ENCODE results near the gene CTNNA1.
A peak's percentile ranks its signal among the peaks of the same experiment; 100 is the strongest.
"Not testable (repeated sequence)": the region's sequence is repeated elsewhere in the genome, so short reads cannot be mapped to it uniquely, and the experiment has no call there.

CTNNA1 gene

DNA sequence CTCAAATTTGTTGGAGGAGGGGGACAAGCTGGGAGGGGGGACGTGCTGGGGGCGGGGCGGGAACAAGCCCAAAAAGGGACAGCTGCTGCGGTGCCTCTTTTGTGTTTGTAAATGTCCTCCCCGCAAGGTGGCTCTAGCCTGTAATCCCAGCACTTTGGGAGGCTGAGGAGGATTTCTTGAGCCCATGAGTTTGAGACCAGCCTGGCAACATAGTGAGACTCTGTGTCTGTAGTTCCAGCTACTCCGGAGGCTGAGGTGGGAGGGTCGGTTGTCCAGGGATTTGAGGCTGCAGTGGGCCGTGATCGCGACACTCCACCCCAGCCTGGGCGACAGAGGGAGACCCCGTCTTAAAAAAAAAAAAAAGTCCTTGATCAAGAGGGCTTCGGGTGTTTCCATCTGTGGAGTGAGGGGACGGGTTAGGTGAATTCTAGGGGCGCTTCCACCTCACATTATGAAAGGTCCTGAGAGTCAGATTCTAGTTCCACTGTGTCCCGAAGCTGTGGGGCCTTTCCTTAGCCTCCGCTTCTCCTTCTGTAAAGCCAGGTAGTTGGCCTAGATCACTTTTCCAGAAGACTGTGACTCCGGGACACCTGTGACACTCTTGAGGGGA lies 779 bp upstream of the CTNNA1 start:
- no peak for DNase-seq (ENCODE audit: low spot score)
- TF ChIP-seq, protein P1, sequence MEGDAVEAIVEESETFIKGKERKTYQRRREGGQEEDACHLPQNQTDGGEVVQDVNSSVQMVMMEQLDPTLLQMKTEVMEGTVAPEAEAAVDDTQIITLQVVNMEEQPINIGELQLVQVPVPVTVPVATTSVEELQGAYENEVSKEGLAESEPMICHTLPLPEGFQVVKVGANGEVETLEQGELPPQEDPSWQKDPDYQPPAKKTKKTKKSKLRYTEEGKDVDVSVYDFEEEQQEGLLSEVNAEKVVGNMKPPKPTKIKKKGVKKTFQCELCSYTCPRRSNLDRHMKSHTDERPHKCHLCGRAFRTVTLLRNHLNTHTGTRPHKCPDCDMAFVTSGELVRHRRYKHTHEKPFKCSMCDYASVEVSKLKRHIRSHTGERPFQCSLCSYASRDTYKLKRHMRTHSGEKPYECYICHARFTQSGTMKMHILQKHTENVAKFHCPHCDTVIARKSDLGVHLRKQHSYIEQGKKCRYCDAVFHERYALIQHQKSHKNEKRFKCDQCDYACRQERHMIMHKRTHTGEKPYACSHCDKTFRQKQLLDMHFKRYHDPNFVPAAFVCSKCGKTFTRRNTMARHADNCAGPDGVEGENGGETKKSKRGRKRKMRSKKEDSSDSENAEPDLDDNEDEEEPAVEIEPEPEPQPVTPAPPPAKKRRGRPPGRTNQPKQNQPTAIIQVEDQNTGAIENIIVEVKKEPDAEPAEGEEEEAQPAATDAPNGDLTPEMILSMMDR (IDR thresholded peaks at IDR 0.05) = no peak
- peak overlapping the region; percentile 97 for H3K27ac ChIP-seq
- H3K4me3 ChIP-seq = peak overlapping the region; percentile 82

DNA sequence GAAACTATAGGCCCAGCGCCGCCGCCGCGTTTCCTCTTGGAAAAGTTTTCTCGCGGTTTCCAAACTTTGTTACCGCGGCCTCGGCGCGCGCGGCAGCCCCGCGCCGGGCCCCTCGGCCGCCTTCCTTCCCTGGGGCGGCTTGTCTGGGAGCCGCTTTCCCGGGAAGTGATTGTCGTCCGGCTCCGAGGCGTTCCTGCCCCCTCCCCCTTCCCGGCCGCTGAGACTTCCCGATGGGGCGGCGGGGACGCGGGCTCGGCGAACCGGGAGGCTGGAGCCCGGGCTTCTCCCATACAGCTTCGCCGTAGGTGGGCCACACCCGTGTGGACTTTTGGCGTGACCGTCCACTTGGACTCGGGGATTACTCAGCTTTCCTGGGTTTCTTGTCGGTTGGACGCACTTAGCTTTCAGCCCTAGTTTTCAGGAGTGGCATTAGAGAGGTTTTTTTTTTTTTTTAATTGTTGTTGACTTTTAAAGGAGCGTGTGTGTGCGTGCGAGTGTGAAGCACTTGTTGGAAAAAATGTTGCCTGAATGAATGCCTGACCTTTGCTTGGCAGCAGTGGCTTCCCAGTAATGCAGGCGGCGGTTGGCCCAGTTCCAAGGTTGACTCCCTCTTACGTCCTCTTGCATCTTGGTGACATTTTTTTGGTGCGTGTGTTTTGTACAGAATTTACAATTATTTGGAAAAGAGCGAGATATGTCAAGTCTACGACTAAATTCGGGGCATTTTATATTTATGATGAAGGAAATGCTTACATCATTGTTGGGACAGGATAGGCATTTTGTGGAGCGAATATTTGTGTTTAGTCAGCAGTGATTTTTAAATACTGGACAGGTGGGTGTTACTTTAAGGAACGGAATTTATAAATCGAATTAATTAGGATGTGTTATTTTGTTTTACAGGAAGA lies 821 bp downstream of the CTNNA1 start:
- TF ChIP-seq, protein P1 (IDR thresholded peaks at IDR 0.05) = no peak
- Histone ChIP-seq H3K4me3 (peak overlapping the region; percentile 82), H3K27ac (peak overlapping the region; percentile 97)
- DNase-seq (ENCODE audit: low spot score) = peak; percentile 92

DNA sequence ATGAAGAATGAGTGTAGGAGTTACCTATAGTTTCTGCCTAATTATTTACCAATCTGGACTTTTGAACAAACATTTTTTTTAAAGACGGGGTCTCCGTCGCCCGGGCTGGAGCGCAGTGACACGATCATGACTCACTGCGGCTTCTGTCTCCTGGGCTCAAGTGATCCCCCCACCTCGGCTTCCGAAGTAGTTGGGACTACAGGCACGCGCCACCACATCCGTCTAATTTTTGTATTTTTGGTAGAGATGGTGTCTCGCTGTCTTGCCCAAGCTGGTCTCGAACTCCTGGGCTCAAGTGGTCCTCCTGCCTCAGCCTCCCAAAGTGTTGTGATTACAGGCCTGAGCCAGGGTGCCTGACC lies 1.5 kb downstream of the CTNNA1 start:
- TF ChIP-seq, protein P1 (IDR thresholded peaks at IDR 0.05) = no peak
- peak overlapping the region; percentile 82 for H3K4me3 ChIP-seq
- H3K27ac ChIP-seq = peak overlapping the region; percentile 97
- DNase-seq (ENCODE audit: low spot score) = no peak

DNA sequence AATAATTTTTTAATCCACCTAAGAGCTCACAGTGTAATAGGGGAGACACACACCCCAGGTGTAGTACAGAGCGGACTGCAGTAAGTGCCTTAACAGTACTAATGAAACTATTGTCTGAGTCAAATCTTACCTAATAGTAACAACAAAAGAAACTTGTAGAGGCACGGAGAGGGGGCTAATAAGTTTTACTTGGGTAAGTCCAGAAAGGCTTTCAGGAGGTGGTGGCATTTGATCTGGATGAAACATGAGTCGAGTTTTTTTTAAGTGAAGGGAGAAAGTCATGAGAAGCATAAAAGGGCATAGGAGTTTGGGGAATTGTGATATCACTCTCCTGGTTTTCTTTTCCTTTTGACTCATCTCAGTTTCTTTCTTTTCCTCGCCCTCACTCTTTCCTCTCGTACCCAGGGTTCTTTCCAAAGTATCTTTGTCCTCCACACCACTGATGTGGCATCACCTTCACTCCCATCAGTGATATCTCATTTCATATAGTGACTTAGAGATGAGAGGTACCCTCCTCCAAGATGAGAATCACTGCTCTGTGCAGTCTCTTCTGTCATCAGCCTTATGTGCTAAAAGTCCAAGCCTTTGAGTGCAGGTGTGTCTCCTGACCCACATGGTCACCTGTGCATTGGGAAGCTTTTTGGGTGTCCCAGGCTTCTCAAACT lies 2.0 kb downstream of the CTNNA1 start:
- peak overlapping the region; percentile 97 for H3K27ac ChIP-seq
- peak overlapping the region; percentile 82 for H3K4me3 ChIP-seq
- DNase-seq (ENCODE audit: low spot score) = no peak
- TF ChIP-seq, protein P1 (IDR thresholded peaks at IDR 0.05) = no peak

DNA sequence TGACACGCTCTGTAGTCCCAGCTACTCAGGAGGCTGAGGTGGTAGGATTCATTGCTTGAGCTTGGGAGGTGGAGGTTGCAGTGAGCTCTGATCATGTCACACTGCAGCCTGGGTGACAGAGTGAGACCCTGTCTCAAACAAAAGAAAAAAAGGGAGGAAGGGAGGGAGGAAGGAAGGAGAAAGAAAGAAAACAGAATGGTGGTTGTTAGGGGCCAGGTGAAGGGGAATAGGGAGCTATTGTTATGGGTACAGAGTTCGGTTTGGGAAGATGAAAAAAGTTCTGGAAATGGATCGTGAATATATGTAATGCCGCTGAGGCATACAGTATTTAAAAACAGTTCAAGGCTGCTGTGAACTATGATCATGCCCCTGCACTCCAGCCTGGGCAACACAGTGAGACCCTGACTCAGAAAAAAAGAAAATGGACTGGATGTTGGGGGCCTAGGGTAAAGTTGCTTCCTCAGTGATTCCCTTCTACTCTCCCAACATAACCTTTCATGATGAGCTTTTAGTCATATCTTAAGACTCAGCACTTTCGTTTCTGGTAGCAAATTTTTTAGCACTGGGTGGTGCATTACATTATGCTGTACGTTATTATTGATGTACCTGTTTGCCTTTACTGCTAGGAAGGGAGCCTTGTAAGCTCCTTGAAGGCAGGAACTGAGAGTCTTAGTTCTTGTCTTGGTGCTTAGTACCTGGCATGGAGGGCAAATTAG lies 4.0 kb downstream of the CTNNA1 start:
- no peak for DNase-seq (ENCODE audit: low spot score)
- TF ChIP-seq, protein P1 (IDR thresholded peaks at IDR 0.05) = no peak
- Histone ChIP-seq H3K4me3 (no peak overlapping the region), H3K27ac (no peak overlapping the region)

DNA sequence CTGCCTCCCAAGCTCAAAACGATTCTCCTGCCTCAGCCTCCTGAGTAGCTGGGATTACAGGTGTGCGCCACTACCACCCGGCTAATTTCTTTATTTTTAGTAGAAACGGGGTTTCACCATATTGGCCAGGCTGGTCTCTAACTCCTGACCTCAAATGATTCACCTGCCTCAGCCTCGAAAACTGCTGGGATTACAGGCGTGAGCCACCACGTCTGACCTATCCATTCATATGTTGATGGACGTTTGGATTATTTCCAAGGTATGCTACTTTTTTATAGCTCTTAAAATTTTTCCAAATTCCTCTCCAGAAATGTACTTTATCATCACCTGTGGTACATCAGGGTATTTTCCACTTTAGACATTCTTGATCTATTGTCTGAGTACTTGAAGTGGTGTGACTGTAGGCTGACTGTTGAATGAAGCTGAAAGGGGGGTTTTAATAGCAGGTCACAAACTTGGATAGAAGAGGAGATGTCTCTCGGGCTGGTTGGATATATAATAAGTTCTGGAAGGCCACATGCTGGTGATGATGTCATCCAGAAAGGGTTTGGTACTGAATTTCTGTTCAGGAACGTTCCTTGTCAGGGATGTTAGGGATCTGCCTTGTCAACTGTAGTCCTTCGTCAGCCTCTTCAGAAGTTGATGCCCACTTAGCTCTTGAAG lies 7.4 kb downstream of the CTNNA1 start:
- Histone ChIP-seq H3K4me3 (peak overlapping the region; percentile 7), H3K27ac (peak overlapping the region in 1 of 2 donors; percentile 18)
- DNase-seq (ENCODE audit: low spot score) = no peak
- TF ChIP-seq, protein P1 (IDR thresholded peaks at IDR 0.05) = no peak

DNA sequence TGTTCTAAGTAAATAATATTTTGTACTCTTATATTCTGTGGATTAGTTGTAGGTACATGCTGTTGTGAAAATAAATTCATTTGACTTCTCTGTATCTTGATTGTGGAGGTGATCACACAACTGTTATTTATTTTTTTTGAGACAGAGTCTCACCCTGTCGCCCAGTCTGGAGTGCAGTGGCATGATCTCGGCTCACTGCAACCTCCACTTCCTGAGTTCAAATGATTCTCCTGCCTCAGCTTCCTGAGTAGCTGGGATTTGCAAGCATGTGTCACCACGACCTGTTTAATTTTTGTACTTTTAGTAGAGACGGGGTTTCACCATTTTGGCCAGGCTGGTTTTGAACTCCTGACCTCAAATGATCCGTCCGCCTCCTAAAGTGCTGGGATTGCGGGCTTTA lies 7.9 kb downstream of the CTNNA1 start:
- H3K4me3 ChIP-seq = peak overlapping the region; percentile 7
- DNase-seq (ENCODE audit: low spot score); H3K27ac ChIP-seq: not testable (repeated sequence)

DNA sequence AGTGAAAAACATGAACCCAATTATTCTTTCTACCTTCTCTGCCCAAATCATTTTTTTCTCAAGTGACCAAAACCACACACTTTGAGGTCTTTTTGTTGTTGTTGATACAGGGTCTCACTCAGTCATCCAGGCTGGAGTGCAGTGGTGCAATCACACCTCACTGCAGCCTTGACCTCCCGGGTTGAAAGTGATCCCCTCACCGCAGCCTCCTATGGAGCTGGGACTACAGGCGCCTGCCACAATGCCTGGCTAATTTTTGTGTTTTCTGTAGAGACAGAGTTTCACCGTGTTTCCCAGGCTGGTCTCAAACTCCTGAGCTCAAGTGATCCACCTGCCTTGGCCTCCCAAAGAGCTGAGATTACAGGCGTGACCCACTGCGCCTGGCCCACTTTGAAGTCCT lies 8.4 kb downstream of the CTNNA1 start:
- DNase-seq (ENCODE audit: low spot score); H3K4me3 ChIP-seq; H3K27ac ChIP-seq: not testable (repeated sequence)
